ENCODE data around the gene SSTR3.

The SSTR3 gene

GRCh38 chr22:37157516-37158285, 54.6 kb downstream of the SSTR3 start:
- Mint-ChIP-seq H3K4me3 (no peak overlapping the region), H3K4me1 (peaks cover 48% of the 10 kb centered on the region), H3K27me3 (peaks cover 22% of the 10 kb centered on the region), H3K9me3 (no peaks in the 10 kb centered on the region), H3K27ac (peak overlapping the region; percentile 70), H3K36me3 (no peaks in the 10 kb centered on the region)
- ATAC-seq = no peak

DNA sequence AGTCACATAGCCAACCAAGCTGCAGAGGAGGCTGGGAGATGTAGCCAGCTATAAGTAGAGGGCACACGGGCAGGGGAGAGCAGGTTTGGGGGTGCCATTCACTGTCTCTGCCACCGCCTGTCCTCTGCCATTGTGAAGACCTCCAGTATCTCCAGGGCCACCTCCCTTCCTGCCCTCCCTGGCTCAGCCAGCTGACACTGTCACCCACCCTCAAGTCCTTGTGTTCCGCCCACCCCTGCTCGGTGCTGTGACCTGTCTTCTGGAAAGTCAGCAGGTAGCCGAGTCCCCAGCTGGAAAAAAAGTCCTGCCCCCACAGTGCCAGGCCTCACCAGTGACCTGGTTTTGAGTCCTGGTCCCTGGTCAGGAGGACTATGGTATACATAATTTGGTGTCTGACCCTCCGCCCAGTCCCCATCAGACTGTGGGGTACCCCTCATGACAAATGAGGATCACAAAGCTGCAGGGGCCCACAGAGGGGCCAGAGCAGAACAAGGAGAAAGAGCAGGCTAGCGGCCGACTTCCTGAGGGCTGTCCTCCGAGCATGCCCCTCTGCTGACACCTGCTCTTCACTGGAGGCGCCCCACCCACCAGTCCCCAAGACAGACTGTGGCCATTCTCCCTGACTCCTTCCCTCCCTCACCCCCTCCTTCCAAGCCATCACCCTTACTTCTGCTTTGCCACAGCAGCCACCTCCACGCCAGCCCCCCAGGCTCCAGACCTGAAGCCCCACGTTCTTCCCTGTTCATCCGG, 55.4 kb downstream of the SSTR3 start:
- no peak overlapping the region for H3K4me3 Mint-ChIP-seq
- ATAC-seq = no peak
- peaks cover 39% of the 10 kb centered on the region for H3K4me1 Mint-ChIP-seq
- H3K9me3 Mint-ChIP-seq = no peaks in the 10 kb centered on the region
- peak overlapping the region; percentile 70 for H3K27ac Mint-ChIP-seq
- H3K36me3 Mint-ChIP-seq = no peaks in the 10 kb centered on the region
- H3K27me3 Mint-ChIP-seq = peaks cover 22% of the 10 kb centered on the region

DNA sequence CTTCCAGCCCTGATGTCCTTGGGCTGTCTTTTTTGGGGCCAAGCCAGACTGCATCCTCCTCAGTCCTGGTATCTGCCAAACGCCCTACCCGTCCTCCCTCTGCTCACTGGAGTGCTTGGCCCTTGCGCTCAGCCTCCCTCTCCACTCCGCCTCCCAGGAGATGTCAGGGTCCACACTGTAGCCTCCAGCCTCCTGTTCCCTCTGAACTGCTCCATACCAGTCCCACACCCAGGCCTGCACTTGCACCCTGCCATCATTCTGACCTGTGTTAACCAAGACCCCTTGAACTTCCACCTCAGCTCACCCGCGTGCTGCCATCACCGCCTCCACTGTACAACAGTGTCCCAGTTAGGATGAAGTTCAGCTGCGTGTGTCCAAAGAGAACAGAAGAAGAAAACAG, 56.3 kb downstream of the SSTR3 start:
- peaks cover 37% of the 10 kb centered on the region for H3K4me1 Mint-ChIP-seq
- peak overlapping the region; percentile 38 for H3K27ac Mint-ChIP-seq
- H3K36me3 Mint-ChIP-seq = no peaks in the 10 kb centered on the region
- H3K9me3 Mint-ChIP-seq = no peaks in the 10 kb centered on the region
- peaks cover 22% of the 10 kb centered on the region for H3K27me3 Mint-ChIP-seq
- H3K4me3 Mint-ChIP-seq = no peak overlapping the region
- ATAC-seq = no peak

GRCh38 chr22:37154925-37155712, 57.2 kb downstream of the SSTR3 start:
- no peaks in the 10 kb centered on the region for H3K36me3 Mint-ChIP-seq
- H3K27ac Mint-ChIP-seq = peak overlapping the region; percentile 38
- peaks cover 40% of the 10 kb centered on the region for H3K4me1 Mint-ChIP-seq
- H3K4me3 Mint-ChIP-seq = peak overlapping the region; percentile 1
- no peaks in the 10 kb centered on the region for H3K9me3 Mint-ChIP-seq
- peaks cover 22% of the 10 kb centered on the region for H3K27me3 Mint-ChIP-seq
- ATAC-seq = peak; percentile 76

Data from stimulated activated memory B cell treated with anti-CD40 and anti-IgM and Interleukin-4, amounts not matched to agents 10 μg/mL and 1 μg/mL and 100 μg/mL, for 72 hours (primary cell).